HuH-7 (cell line): ENCODE results near the gene SPRING1.

Experiments used
- DNase-seq: peaks from one replicate; pipeline ENCODE4 v3.0.0; 2011; ENCODE audit warnings: low spot score

SPRING1 gene

GRCh38 chr12:116708826-116709756 is 28.8 kb downstream of the SPRING1 start:
- DNase-seq, result no peak

- no peak for DNase-seq
Measured at GRCh38 chr12:116707751-116708150, 30.1 kb downstream of the SPRING1 start.

- peak; percentile 61 for DNase-seq
Measured at GRCh38 chr12:116703214-116703795, 34.6 kb downstream of the SPRING1 start.

- no peak for DNase-seq
Measured at GRCh38 chr12:116701432-116701831, 36.4 kb downstream of the SPRING1 start.

- no peak for DNase-seq
Measured at GRCh38 chr12:116700066-116700465, 37.8 kb downstream of the SPRING1 start.

- no peak for DNase-seq
Measured at GRCh38 chr12:116698554-116699075, 39.3 kb downstream of the SPRING1 start.

GRCh38 chr12:116698116-116698515 is 39.8 kb downstream of the SPRING1 start:
- no peak for DNase-seq

GRCh38 chr12:116697716-116698115 is 40.2 kb downstream of the SPRING1 start:
- no peak for DNase-seq

GRCh38 chr12:116697305-116697704 is 40.6 kb downstream of the SPRING1 start:
- DNase-seq, result peak; percentile 67

GRCh38 chr12:116695464-116695725 is 42.5 kb downstream of the SPRING1 start:
- no peak for DNase-seq

GRCh38 chr12:116694653-116695463 is 43.0 kb downstream of the SPRING1 start:
- no peak for DNase-seq

GRCh38 chr12:116693286-116694227 is 44.3 kb downstream of the SPRING1 start:
- no peak for DNase-seq

GRCh38 chr12:116692605-116693004 is 45.3 kb downstream of the SPRING1 start:
- no peak for DNase-seq

GRCh38 chr12:116691636-116692035 is 46.2 kb downstream of the SPRING1 start:
- no peak for DNase-seq

GRCh38 chr12:116691205-116691604 is 46.7 kb downstream of the SPRING1 start:
- no peak for DNase-seq

GRCh38 chr12:116689979-116690744 is 47.7 kb downstream of the SPRING1 start:
- DNase-seq, result no peak

GRCh38 chr12:116689521-116689920 is 48.3 kb downstream of the SPRING1 start:
- no peak for DNase-seq
